ENCODE data around the gene GNB1.
A peak's percentile ranks its signal among the peaks of the same experiment; 100 is the strongest.
"Not testable (repeated sequence)": the region's sequence is repeated elsewhere in the genome, so short reads cannot be mapped to it uniquely, and the experiment has no call there.

The GNB1 gene

DNA sequence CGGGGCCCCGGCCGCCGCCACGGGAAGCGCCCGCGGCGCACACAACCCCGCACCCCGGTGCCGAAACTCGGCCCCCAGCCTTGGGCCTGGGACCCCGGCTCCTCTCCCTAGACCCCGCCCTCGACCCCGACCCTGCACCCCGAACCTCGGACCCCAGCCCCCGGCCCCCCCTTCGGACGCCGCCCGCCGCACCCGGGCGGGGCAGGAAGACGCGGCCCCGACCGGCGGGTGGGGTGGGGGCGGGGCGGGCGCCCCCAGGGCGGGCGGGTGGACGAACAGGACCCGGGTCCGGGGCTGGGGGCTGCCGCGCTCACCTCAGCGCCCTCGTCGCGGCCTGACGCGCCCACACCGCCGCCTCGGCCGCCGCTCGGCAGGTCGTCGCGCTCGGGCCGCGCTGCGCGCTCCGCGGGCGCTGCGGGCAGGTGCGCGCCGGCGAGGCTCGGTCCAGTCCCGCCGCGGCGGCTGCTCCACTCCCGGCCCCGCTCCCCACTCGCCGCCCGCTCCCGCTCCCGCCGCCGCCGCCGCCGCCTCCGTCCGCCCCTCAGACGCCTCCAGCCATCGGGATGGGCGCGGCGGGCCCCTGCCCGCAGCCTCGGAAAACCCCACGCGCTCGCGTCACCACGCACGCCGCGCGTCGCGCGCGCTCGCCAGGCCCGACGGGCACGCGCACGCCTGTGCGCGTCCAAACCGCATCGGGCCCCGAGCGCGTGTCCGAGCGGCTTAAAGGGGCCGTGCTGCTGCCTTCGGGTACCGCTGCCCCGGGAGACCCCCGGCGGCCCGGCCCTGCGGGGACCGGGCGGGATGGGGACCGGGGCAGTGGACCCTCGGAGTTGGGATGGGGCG is at the start of gene GNB1:
Gene GNB1, minus strand, starts transcription at position 582 of the 843 bp plus-strand sequence. CDS start 65,634 bp downstream, outside the sequence.
- DNase-seq: peak; percentile 68

DNA sequence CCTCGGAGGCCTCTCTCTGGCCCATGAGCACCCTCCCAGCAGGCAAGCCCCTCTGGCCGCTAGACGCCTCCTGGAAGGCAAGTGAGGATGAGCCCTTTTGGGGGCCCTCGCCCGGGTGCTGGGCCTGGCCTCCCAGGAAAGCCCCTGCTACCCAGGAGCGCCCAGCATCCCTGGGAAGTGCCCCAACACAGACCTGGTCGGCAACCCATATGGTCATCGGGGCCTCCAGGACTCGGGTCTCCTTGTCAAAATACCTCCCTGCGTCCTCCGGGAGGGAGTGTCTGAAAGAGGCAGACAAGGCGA is 49.2 kb upstream of the GNB1 start:
- no peak for DNase-seq

DNA sequence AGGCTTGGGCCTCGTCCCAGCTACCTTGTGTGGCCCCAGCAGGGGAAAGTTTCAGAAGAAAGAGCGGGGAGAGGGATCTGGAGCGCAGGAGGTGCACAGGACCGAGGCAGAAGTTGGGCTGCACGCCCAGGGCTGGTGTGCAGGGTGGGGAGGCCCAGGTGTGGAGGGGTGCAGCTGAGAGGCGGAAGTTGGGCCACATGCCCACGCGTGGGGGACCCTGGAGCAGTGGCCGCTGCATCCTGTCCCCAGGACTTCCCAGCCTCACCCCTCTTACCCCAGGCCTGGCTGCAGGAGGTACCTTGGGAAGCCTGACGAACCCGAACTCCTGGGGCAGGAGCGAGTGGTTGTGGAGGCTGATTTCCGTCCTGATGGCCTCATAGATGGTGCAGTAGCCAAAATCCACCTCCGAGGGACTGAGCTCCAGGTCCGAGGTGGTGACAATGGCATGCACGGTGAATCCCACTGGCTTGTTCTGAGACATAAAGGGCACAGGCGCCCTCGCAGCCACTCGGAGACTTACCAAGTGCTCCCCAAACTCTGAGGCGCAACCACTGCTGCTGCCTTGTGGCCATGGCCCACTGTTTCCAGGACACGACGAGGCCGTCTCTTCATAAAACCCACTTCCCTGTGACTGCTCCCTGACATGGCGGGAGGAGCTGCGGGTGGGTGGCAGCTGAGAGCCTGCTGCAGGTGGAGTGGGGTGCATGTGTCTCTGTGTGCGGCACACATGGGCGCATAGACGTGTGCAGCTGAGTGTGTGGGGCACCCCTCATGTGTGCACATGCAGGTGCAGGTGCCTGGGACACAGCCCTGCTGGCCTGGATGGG is 48.6 kb upstream of the GNB1 start:
- DNase-seq: no peak

DNA sequence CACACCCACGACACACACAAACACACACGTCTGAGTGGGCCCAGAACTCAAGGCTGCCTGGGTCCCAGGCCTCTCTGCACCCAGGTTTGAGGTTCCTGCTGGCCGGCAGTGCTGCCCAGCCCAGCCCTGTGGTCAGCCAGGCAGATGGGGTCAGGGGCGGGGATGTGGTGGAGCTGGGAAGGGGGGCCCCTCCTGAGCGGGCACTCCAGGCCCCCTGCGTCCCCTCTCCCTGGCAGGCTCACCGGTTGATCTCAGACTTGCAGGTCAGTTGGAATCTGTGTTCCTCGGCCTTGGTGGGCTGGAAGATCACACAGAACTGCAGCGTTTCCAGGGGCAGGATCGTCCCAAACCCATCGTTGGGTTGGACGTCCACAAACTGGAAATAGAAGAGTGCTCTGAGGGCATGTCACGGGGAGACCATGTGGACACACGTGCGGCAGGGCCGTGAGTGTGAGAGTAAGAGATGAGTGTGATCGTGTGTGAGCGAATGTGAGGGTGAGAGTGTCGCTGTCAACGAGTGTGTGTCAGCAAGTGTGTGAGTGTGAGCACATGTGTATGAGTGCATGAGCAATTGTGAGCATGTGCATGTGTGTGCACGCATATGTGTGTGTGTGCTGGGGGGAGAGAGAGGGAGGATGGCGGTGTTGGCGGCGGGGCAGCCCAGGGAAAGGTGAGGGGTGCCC is 47.9 kb upstream of the GNB1 start:
- no peak for DNase-seq

DNA sequence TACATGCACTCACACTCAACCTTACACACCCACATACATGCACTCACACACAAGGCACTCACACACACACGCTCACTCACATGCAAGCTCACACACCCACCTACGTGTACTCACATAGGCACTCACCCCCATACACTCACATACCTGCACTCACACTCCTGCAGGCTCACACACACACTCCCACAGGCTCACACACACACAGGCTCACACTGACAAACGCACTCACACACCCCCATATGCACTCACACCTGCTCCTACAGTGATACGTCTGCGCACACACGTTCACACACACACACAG is 47.3 kb upstream of the GNB1 start:
- DNase-seq: no peak

DNA sequence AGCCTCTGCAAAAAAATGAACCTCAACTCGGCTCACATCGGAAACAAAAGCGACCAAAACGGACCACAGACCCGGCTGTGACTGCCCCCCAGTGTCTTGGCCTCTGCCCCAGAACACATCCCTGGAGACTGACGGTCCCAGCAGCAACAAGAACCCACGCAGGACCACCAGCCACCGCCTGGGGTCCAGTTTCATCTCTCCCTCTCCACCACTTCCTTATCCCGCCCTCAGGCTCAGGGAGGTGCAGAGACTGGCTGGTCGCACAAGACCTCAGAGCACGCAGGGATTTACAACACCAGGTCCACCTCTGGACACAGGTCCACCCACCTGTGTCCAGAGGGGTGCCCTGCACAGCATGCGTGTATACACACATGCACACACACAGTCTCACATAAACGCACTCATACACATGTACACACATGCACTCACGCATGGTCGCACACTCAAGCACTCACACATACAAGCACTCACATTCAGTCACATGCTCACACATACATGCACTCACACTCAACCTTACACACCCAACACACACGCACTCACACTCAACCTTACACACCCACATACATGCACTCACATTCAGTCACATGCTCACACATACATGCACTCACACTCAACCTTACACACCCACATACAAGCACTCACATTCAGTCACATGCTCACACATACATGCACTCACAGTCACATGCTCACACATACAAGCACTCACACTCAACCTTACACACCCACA is 46.8 kb upstream of the GNB1 start:
- DNase-seq: no peak

DNA sequence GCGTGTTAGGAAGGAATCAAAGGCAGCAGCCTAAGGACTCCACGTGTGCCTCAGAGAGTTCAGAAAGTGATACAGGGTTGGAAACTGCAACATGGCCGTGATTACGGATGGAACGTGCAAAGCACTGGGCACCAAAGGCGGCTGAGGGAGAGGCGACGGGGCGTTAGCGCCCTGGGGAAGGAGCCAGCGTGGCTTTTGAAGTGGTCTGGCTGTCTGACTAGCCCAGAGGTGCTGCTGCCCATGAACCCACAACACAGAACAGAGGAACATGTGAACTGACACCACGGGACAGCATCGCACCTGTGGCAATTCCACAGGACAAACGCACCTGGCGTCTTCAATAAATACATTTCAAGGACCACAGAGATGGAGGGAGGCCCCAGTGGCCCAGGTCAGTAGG is 46.2 kb upstream of the GNB1 start:
- DNase-seq: no peak

DNA sequence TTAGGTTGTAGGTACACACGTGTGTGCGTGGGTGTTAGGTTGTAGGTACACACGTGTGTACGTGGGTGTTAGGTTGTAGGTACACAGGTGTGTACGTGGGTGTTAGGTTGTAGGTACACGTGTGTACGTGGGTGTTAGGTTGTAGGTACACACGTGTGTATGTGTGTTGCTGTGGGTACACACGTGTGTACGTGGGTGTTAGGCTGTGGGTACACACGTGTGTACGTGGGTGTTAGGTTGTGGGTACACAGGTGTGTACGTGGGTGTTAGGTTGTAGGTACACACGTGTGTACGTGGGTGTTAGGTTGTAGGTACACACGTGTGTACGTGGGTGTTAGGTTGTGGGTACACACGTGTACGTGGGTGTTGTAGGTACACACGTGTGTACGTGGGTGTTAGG is 44.0 kb upstream of the GNB1 start:
- DNase-seq: not testable (repeated sequence)

DNA sequence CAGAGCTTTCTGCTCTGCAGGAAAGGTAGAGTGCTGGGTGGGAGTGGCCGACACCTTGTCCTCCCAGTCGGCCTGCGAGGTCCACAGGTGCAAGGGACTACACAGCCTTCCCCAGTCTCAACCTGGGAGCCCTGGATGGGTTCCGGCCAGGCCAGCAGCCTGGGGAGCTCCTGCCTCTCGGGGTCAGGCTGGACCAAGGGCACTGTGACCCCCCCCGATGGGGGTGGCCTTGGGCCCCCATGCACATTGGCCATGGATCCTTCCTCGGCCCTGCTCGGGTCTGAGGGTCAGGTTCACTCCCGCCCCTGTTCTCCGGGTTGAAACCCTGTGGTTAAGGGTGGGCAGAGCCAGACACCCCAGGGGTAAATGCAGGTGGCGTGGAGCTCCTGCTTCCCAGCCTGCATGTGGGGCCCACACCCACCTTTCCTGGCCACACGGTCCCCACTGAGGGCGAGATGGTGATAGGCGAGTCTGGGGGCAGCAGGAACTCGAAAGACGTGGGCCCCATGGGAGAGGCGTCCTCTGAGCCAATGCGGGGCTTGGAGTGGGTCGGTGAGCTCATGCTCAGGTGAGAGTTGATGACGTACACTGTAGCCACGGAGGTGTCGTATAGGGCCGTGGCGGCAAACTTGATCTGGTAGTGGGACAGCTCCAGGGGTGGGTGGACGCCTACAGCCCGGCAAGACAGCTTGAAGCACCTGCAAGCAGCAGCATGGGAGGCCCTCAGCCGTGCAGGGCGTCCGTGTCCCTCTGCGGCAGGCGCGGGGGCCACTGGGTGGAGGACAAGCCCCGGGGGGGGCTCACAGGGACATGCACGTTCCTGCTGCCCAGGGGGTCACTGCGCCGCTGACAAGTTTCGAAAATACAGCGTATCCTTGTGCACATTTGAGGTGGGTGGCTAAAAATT is 39.0 kb upstream of the GNB1 start:
- DNase-seq: no peak

DNA sequence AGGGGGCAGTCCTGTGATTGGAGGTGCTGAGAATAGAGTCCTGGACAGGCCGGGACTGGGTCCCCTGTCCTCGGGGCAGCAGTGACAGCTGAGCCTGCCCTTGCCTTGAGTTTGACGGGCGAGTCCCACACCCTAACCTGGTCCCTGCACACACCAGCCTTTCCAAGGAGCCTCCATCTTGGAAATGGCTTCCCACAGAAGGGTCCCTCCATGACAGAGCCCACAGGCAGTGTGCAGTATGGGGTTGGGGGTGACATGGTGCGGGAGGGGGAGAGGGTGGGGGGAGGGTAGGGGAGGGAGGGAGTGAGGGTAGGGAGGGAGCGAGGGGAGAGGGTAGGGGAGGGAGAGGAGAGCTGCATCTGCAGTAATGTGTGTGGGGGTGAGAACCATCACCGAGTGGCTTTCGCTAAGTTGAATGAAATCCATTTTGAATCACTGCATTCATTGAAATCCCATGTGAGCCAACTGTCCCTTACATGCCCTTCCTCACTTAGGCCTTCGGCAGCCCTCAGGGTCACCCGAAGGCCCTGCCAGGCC is 38.3 kb upstream of the GNB1 start:
- no peak for DNase-seq

DNA sequence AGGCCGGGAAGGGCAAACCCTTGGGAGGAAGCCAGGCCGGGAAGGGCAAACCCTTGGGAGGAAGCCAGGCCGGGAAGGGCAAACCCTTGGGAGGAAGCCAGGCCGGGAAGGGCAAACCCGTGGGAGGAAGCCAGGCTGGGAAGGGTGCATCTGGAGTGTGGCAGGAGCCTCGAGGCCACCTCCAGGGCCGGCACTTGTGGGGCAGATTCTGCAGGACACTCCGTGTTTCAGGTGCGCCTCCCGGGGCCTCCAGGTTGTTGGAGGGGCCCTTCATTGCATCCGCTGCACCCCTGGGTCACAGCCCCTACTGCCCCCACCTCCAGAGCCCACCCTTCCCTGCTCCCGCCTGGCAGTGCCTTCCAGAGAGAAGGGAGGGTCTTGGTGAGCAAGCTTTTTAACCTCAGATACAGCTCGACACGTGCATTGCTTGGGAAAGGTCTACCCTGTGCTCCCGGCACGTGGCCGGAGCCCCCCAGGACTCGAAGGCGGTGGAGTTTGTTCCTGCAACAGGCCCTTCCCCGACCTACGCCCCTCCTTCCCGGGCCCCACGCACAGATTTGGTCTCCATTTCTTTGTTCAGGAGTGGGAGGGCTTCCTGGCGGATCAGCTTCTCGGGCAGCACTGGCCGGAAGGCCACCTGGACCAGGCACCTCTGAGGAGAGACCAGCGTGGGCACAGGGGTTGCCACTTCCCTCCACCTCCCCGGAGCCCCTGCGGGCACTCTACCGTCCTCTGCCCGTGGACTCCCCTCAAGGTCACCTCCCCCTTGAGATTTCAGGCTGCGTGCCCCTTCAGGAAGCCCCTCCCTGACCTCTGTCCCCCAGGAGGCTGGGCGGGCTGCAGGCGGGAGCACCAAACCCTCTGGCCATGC is 37.6 kb upstream of the GNB1 start:
- DNase-seq: no peak

DNA sequence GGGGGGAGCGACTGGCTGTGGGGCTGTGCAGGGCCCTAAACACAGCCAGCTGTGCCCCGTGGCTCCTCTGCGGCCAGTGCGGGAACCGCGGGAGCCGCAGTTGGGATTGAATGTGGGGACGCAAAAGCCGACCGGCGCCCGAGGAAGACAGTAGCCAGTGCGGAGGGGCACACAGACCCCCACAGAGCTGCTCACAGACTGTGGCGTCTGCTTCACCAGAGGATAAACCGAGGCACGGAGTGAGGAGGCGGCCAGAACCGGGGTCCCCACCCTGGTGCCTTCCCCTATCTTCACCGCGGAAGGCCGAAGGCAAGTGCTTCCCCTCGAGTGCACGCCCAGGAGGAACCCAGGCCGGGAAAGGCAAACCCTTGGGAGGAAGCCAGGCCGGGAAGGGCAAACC is 36.9 kb upstream of the GNB1 start:
- DNase-seq: no peak

DNA sequence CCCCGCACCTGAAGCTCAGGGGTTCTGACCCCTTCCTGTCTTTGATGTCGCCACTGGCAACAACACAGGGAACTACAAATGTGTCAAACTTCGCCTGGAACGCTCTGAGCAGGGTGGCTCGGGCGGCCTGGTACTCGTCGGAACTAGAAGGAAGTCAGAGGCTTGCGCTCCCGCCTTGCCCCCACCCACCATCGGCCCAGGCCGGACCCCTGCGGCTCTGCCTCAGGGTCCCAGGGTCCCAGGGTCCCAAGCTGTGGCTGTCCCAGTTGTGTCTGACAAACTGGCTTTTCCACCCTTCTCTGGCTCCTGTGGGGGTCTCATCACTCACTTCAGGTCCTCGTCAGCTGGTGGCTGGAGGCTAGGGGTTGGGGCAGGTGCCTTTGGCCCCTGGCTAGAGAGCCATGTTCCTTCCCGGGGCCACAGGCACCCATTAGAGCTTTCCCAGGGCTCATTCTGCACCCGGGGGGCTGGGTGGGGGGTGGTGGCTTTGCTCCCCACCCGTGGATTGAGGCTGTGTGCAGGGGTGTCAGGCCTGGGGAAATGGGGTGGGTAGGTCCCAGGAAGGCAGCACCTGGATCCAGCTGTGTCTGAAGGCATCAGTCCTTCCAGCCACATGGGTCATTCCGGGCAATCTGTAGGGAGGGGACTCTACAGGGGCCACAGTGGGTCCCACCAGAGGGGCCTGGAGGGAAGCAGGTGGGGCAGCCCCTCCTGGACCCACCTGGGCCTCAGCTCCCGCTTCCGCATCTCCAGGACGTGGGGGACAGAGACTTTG is 36.2 kb upstream of the GNB1 start:
- no peak for DNase-seq

DNA sequence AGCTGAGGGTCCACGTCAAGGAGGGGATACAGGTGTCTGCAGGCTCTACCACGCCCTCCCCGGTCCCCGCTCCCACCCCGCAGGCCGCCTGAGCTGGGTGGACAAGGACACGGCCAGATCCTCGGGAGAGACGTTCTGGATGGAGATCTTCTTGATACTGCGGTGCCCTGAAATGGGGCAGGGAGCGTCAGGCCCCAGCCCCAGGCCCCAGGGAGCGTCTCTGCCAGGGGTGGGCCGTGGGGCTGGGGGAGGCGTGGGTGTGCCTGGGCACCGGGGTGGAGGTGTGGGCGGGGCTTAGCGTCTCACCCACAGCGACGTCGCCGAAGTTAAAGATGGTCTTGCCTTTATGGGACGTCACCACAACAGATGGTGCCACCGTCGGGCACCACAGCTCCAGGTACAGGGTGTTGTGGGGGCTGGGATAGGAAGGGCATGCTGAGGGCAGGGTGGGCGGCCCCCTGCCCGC is 35.5 kb upstream of the GNB1 start:
- no peak for DNase-seq

DNA sequence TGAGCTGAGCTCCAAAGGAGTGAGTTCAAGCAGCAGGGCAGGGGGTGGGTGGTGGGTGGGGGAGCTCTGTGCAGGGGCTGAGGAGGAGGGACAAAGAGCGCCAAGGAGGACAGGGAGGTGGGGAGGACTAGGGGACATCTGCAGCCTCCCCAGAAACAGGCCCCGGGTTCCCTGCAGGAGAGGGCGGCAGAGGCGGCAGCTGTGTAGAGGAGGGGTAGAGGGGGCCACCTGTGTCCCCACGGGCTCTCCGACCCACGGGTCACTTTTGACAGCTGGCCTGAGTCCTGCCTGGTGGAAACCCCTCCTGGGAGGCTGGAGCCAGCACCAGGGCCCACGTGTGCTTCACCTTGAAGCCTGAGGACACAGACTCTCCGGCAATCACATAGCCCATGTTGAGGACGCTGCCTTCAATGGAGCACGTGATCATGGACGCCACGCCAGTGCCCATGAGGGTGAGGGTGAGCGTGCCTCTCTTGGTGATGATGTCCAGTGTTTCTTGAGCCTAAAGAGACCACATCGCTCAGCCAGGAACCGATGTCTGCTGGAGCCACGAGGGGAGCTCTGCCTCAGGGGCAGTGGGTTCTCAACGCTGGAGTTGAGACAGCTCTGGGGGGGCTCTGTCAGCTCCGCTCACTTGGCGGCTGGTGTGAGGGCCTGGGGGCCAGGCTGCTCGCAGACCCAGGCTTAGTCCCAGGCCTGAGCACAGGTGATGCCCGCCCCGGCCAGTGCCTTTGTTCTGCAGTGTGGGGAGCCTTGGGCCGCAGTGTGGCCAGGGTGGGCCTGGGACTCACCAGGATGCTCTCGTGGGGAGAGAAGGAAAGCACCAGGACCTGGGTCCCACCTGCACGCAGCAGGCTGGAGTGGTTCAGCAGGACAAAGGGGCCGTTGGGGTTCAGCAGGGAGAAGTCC is 34.8 kb upstream of the GNB1 start:
- DNase-seq: no peak

DNA sequence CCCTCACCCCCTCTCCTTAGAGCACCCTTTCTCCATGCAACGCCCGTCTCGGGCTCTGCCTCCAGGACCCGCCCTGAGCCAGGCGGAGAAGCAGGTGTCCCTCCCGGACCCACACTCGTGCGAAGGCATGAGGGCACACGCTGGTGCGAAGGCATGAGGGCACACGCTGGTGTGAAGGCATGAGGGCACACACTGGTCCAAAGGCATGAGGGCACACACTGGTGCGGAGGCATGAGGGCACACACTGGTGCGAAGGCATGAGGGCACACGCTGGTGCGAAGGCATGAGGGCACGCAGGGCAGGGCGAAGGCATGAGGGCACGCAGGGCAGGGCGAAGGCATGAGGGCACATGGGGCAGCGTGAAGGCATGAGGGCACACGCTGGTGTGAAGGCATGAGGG is 34.0 kb upstream of the GNB1 start:
- DNase-seq: no peak

DNA sequence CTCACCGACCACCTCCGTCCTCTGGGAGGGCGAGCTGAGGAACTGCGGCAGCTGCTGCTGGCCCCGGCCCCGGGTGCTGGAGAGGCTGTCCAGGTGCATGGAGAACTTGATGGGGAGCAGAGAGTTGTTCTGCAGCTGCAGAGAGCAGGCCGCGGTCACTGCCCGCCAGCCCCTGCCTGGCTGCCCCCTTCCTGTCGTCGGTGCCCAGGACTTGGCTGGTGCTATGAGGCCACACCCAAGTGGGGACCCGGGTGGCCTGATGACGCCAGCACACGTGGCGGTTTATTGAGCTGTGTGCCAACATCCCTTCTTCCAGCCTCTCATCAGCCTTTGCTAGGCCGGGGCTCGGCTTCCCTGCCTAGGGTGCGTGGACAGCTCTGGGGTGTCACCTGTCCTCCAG is 33.5 kb upstream of the GNB1 start:
- DNase-seq: no peak

DNA sequence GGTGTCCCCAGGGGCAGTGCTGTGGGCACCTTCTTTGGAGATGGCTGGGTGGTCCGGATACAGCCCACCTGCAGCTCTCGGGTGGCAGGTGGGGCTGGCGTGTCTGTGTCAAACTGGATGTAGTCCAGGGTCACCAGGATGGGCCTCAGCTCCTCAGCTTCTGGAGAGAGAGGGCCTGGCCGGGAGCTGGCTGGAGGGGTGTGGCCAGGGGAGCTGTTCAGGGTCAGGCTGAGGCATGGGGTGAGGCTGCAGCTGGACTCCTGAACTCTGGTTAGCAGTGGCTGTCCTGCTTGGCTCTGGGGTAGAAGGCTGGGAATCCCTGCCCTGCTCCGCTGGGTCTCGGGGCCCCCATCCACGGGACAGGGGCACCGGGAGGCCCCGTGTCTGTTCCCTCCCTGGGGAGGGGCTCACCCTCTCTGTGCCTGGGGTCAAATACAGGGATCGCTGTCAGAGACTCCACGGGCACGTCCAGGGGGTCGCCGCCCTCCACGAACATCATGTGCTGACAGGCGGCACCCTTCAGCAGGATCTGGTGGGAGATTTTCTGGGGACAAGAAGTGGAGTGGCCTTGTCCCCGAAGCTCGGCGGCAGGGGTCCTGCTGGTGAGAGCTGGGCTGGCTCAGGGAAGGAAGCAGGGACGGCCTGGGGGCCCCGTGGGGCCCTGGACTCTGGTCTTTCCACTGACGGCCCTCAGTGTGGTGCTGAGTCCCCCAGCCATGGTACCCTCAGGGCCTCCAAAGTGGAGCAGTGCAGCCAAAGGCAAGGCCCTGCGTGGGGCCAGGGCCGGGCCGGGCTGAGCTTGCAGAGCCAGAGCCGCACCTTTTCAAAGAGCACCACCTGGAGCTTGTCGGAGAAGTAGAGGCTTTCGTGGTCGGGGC is 32.3 kb upstream of the GNB1 start:
- no peak for DNase-seq
